HG03457 (cell line): ENCODE data around the gene PCDH1.

Source experiments
- ATAC-seq: cut with Tn5 transposase; IDR thresholded peaks from one replicate; pipeline ENCODE4 v1.9.1; 2021; ENCODE audit warnings: moderate number of reproducible peaks; ENCODE audit not compliant: unreplicated experiment

Gene PCDH1

DNA sequence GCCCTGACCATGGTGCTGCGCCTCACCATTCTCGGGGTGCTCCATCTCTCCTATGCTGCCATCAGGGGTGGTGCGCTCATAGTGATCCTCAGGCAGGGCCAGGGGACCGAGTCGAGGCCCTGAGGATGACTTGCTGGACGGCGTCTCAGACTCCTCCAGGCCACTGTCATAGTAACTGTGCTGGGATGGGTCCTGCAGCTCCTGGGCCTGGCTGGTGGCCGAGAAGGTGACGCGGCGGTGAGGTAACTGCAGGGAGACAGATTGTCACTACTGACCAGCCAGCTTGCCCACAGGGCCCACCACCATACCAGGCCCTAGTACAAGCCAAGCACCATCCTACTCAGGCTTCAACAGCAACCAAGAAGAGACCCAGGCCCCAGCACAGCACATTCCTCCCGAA, 21.0 kb downstream of the PCDH1 start:
- ATAC-seq = no peak

DNA sequence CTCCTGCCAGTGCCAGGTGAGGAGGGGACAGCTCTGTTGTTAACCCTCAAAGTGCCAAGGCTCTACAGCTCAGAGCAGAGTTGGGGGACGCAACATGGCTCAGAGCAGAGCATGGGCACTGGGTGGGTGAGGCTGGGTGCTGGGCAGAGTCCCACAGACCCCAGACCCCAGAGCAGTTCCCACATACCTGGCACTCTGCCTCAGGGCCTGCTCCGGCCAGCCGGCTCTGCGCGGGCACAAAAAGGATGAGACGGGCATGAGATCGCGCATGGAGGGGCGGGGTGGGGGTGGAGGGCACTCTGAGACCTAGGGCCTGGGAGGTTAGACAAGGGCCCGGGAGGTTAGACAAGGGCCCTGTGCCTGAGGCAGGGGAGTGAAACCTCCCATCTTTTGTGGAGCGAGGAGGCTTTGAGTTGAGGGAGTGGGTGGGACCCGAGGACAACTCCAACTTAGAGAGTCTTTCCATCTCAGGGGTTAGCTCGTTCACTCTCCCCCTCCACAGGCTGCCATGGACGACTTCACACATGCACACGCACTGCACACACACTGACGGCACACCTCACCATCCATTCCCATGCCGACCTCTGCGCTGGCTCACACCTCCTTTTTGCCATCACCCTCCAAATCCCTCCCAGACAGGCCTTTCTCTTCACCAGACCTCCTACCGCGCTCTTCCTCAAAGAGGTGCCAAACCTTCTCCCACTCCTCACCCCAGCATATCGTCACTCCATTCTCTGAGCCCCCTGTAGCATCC, 22.0 kb downstream of the PCDH1 start:
- ATAC-seq = no peak

DNA sequence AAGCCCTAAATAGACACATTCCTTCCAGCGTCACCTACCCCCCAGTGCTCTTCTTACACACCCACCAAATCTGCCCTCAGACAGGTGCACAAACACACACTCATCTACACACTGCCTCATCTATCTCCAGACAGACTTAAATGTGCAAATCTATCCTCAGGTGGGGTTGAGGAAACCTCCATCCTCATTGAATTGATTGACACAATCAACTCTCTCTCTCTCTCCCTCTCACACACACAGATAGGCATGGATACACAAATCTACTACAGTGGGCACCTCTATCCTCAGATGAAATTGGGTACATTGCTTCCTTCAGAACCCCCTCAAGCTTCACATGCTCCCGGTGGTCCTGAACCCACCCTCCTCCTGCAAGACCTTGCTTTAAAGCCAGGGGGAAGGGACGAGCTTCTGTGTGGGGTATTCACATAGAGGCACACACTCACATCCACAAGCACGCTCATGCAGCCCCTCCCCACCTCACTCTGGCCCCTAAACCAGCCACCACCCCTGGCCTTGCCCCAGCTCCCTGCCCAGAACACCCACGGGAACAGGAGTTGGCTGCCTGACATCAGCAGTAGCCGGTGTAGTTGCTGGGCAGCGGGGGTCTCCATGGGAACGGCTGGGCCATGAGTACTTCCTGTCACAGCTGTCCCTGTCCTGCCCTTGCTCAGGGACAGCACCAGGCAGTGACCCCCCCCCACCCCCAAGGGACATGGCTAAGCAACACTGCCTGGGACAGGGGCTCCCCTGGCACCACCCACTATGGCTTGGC, 22.8 kb downstream of the PCDH1 start:
- no peak for ATAC-seq

DNA sequence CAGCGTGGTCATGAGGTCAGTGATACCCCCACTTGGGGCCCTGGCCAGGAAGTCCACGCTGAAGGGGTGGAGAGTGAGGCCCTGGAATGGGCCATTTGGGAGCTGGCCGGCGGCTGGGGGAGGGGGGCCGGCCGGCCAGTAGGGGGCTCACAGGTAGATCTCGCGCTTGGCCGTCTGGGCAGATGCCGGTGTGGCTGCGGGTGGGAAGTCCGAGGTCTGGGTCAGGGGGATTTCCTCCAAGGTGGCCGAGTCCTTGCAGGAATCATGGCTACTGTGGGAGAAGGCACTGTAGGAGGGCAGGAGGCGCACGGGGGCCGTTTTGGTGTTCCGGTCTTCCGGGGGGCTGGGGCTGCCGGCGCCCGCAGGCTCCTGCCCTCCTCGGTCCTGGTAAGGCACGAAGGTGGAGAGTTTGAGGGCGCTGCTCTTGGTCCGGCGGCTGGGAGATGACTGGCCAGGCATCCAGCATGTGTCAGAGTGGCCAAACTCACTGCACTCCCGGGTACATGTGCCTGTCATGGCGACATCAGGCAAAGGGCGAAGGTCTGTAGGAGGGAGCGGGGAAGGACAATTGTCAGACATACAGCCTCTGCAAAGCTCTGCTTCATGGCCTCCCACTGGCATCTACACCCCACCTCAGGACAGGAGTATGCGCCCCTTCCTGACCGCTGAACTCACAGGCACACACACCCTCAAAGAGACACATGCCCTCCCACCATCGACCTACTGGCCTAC, 24.1 kb downstream of the PCDH1 start:
- no peak for ATAC-seq

DNA sequence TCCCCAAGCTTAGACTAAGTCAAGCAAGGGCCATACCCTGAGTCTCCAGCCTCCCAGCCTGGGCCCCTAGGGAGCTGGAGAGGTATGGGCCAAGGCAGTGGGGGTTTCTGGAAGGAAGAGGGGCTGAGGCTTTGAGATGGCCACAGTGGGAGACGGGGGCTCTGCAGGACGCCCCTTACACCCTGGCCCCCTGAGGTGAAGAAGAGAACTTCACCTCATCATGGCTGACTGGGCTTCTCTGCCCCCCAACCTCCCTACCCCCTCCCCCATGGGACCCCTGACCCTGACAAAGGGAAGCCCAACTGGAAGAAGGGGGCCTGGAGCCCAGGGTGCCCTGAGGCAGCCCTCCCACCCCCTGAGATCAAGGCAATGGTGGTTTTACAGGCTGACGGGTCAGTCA, 25.8 kb downstream of the PCDH1 start:
- ATAC-seq = no peak

DNA sequence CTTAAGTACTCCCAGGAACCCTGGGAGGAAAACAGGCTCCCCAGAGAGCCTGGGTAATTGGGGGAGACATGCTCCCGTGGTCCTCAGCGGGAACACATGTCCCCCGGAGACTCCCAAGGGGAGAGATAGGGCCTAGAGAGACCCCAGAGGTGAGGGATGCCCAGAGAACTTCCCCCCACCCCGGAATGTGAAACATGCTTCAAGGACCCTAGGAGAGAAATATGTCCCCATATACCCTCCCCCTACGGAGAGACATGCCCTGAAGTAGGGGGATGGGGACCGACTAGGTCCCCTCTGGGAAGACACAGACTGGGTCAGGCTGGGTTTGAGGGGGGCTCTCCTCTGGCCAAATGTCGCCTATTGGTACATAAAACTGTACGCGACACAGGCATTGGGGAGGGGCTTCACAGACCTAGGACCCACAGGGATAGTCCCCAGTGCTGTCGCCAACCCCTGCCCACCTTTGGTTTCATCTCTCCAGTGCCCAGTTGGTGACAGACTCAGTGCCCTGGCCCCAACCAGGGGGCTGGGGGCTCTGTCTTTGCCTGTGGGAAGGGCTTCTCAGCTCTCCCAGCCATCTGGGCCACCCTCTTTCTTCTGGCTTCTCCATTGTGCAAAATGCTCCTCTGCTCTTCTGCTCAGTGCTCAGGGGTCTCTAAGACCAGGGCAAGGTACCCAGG, 26.9 kb downstream of the PCDH1 start:
- no peak for ATAC-seq

DNA sequence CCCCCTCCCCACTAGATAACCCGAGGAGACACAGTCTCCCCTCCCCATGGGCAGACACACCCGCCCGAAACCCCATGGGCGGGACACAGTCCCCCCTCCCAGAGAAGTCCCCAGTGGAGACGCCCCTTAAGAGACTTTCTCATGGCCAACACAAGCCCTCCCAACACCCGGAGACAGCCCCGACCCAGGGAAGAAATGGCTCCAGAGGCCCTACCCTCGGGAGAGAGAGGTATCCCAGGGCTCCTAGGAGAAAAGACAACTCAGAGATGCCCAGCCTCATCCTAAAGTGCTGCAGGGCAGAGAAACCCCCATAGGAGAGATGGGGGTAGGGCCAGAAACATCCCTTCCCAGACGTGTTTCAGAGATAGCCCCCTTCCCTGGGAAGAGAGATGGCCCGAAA, 27.4 kb downstream of the PCDH1 start:
- no peak for ATAC-seq

DNA sequence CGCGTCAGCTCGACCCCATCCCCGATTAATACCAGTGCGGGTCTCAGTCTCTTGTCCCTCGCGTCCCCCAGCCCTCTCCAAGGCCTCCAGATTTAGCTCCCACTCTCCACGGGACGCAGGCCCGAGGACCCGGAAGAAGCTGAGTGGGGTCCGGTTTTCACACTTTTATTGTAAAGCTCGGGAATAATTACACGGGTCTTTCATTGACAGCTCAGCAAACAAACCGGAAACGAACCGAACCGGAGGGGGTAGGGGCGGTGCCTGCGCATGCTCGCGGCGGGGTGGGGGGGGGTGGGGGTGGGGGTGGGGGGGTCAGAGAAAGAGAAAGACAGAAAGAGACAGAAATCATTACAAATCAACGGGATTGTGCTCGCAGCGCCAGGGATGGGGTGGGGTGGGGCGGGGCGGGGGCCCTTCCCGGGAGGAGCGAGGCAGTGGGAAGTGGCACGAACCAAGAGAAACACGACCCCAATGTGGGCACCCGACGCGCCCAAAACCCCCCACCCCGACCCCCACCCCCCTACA, 27.9 kb downstream of the PCDH1 start:
- peak; percentile 16 for ATAC-seq

DNA sequence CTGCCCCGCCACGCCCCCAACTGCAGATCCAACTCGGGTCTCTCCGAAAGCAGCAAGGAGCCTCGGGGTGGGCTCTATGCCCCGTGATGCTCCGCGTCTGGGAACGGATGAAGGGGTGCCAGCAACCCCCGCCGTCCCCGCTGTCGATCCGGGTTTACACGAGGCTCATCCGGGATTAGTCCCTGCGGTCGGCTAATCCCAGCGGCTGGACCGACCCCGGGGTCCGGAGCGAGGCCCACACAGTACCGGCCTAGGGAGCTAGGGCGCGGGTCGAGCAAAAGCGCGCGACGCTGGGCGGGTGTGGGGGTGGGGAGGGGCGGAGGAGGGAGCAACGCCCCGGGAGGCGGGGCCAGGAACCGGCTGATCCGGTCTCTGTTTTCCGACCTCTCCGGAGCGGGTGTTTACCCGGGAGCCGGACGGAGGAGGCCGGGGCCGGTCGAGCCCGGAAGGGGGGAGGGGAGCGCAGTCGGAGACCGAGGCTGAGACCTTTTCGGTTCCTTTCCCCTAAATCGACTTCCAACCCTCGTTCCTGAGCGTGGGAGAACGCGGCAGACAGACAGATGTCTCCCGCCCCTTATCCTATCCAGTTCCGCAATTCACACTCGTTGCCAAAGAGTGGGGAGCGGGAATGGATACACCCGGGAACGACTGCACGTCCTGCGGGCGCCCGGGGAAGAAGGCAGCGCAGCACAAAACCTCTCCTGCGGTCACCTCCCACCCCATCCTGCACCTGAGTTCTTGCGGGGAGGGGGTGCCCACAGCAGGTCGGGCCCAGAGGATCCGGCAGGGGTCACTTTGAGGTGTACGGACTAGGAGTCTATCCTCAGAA, 28.6 kb downstream of the PCDH1 start:
- ATAC-seq = peak; percentile 51

DNA sequence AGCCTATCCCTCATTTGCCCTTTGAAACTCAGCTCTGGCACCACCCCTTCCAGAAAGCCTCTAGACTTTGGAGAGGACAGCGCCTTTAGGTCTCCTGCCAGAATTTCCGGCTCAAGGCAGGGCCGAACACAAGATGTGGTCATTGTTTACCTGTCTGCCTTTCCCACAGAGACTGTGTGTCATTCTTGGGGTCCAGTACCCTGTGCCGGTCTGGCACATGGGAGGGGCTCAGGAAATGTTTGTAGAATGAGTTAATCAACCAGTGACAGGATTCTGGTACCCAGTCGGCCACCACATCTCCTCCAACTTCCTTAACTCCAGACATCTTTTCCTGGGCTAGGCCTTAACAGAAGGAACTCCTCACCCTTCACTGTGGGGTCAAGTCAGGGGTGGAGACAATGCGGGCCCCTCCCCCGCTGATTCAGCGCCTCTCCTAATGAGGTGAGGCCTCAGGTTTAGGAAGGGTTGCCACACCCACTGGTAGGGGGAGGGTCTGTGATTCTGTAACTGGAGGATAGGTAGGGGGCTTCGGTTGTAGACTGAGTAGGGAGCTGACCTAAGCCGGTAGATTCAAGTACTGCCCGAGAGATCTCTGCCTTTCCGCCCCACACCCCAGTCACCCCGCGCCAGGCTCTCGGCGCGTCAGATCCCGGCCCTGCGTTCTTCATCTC, 29.3 kb downstream of the PCDH1 start:
- no peak for ATAC-seq

DNA sequence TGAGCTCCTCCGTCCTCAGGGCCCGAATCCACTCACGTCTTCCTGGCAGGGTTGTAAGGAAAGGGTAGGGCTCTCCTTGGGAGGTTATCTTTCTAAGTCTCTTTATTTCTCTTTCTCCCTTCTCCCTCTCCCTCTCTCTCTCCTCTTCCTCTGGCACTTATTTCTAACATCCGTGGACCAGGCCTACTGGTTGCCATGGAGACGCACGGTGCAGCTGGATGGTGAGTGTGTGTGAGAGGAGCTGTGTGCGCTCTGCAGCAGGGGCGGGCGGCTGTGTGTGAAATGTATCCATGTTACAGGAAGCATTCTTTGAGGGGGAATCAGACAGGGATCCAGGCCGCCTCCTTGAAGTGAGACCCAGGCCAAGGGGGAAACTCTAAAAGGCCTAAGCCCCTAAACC, 32.2 kb downstream of the PCDH1 start:
- ATAC-seq = no peak

DNA sequence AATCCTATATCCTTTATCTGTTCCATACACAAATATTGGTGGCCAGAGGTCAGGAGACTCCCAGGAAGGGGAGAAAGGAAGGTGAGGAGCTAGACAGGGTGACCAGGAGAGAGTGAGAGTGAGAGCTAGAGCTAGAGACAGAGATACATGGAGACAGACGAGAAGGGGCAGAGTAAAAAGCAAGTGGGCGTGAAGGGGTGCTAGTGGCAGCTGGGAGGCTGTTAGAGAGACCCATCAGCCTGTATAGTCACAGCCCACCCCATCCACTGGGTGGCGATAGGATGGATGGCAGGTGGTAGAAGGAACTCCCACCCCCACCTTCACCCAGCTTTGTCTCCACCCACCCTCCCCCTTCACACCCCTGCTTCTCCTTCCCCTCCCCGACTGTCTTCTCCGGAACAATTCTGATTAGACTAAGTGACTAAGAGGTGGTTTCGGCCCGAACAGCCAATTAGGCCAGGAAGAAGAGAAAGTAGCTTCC, 32.8 kb downstream of the PCDH1 start:
- no peak for ATAC-seq

DNA sequence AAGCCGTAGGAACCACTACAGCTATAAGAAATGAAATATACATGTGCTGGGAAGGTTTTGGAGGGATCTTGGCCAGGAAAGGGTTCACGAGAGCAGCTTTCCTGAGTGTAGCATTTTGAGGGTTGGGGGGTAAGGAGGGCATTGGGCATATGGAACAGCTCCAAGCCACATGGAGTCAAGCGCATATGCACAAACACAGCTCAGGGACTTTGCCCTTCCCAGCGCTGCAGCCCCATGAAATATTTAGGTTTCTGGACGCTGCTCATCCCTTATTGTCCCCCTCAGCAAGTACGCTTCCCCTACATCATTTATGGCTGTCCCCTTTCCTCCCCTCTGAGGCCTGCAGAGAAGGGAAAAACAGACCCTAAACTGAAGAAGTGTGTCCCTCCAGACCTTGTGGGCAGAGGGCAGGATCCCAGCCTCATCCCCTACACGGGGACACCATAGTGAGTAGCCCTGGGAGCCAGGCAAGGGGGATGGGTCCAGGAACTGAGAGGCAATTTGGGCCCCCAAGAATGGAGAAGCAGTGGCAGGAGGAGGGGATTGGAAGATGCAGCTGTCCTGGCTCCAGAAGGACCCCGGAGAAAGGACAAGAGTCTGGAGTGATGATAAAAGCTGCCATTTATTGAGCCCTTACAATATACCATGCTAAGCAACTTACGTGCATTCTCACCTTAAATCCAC, 33.7 kb downstream of the PCDH1 start:
- ATAC-seq = no peak

DNA sequence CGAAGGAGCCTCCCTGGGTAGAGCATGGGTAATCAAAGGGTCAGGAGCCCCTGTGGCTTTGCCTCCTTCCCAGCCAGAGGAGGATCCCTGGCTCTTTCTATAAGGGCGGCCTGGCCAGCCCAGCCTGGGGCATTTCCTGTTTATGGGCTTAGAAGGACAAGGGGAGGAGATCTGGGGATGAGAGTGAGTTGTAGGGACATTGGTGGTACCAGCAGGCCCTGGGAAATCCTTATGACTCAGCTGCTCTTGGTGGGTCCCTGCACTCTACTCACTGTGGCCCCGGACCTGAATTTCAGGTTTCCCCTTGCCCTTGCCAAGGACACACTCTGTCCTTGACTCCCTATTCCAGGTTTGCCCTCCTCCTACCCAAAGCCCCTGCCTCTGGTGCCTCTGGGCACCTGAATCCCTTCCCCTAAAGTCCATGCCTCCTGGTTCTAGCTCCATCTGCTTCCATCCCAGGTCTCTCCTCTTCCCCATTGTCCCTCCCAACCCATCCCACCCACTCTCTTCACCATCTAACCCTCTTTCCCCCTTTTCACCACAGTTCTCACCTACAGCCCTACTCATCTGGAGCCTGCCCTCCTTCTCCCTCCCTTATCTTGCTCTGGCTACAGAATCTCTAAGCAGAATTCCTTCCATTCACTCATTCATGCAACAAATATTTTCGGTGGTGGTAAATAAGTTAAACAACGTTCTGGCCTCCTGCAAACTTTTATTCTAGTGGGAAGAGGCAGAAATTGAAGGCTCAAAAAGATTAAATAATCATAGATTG, 34.9 kb downstream of the PCDH1 start:
- no peak for ATAC-seq

DNA sequence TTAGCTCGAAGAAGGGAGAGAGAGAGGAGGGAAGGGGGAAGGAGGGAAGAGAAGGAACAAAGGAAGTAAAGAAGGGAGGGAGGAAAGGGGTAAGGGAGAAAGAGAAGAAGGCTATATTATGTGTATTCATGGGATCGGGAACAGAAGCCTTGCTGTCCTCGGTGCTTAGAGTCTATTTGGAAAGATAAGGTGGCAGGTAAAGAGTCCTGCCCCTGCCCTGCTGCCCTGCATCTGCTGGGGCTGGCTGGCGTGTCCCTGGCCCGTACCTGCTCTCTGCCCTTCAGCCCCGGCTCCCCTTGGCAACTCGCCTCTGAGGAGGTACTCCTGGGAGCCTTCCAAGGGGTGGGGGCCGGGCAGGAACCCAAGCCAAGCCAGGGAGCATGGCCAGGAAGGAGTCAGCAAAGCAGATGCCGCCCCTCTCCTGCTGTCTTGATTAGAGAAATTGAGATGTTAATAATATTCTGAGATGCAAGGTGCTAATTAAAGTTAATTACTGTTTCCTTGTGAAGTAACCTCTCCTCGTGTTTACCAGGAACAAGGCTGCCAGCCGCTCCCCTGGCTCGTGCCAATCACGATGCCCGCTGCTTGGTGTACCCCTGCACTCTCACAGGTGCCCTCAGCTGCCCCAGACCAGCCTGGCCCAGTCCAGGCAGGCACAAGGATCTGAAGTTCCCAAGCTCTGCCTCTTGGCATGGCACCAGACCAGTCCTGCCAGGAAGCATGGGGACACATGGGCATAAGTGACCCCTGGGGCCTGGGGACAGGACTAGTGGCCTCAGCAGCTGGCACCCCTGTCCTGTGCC, 36.6 kb downstream of the PCDH1 start:
- no peak for ATAC-seq

DNA sequence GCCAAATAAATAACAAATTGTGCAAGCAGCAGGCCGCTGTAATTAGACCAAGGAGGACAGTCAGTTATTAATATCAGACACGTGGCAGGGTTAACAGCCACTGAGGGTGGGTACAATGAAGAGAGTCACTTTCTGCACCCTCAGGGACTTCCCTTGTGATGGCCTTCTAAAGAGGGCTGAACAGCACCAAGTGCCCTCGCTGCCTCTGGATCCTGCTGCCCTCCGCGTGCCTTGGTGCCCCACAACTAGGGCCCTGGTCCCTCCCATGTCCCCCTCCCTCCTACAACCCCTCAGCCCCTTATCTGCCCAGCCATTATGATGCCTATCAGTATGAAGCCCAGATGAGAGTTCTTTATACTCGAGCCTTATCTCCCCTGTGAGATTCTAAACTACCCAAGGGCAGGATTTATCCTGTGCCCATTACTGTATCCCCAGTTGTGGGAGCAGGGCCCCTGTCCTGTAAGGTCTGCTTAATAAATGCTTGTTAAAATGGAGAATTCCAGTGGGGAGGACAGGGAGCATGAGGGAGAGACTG, 37.3 kb downstream of the PCDH1 start:
- no peak for ATAC-seq

DNA sequence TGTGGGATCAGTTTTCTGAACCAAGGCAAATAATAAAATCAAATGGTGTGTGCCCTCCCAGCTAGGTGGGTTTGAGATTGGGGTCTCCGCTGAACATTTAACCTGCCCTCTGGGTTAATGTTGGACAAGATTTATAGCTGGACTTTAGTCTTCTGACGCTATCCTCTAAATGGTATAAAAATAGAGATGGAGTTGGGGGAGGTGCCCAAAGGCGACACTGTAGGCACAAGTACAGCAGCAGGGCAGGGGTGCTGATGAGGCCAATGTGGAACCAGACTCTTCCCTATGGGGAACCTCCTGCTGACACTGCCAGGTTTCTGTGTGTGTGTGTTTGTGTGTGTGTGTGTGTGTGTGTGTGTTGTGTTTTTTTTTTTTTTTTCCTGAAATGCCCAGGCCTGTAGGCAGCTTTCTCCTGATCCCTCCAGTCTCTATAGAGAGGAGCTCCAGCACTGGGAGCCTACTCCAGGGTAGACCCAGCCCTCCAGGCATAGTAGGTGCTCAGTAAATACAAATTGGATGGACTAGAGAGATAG, 37.9 kb downstream of the PCDH1 start:
- ATAC-seq = no peak
